ENCODE results near the gene PALLD.

Gene PALLD

GRCh38 chr4:168735735-168736134 is 238.9 kb downstream of the PALLD start:
- no peak overlapping the region for H3K4me3 ChIP-seq (ENCODE audit: low read depth, low read length)
- no peak for TF ChIP-seq CTCF (IDR thresholded peaks at IDR 0.05; ENCODE audit: low read depth, low read length)

DNA sequence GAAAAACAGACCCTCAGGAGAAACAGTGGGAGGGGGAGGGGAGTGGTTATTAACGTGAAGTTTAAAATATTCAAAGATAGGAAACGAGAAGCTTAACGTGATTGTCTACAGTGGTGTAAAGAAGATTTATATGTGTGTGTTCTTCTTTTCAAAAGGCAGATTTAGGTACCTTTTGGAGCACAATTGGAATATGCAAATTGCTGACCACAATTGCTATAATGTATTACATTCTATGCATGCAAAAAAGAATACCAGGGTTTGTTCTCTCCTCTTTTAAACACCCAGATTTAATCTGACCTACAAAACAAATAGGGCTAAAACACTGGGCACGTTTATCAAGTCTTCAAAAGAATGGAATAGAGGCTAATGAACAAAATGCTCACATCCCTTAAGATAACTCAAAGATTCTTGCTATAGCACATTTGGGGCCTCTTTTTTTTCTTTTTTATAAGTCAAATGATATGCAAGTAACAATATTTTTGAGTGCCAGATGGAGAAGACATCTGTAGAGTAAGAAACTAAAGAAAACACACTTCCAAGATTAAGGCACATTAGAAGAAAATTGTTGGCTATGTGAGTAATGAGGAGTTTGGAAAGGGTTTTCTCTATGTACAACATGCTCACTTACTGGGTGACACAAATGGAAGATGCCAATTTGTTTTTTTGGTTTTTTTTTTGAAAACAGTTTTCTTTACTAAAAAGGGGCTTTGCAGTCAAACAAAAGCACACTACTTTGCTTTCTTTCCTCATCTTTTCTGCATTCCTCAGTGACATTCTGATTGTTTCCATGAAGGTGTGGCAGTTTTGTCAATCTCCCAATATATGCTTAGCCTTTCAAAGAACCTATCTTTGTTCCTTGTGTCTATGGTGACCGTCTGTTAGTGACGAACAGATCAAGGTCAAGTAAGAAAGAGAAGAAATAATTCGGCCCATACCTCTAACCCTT is 240.3 kb downstream of the PALLD start:
- no peak for TF ChIP-seq CTCF (IDR thresholded peaks at IDR 0.05; ENCODE audit: low read depth, low read length)

DNA sequence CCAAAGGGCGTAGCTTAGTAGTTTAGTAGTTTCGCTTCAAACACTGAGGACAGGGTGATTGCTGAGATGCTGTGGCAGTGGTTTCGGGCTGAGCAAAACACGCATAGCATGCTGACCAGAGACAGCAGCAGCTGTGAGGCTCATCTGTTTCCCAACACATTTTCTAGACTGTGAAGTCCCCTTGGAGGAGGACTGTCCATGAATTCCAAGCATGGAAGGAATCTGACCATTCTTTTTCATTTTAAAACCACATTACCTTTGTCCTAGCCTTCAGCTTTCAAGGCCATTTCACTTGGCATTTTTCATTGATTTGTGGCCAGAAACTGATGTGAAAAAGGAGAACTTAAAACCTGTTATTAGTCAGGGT is 240.9 kb downstream of the PALLD start:
- no peak overlapping the region for H3K4me3 ChIP-seq (ENCODE audit: low read depth, low read length)
- no peak for TF ChIP-seq CTCF (IDR thresholded peaks at IDR 0.05; ENCODE audit: low read depth, low read length)

More for the DNA sequence above, 240.3 kb downstream of the PALLD start:
- H3K4me3 ChIP-seq (ENCODE audit: low read depth, low read length) = no peak overlapping the region

DNA sequence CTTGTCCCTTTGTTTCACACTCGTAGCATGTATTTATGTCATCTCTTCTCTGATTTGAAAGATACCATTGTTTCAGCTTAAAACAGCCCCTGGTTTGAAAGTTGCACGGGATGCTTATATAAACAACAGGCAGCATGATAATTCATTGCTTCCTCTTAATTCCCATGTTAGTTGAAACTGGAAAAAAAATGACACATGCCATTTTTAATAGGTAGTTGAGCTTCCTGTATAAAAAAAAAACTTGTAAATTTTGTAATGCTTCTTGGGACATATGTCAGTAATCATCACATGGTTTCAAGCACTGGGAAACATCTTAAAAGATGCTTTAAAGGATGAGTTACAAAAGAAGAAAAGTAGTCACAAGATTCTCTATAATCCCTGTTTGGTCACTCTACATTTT is 243.0 kb downstream of the PALLD start:
- TF ChIP-seq CTCF (IDR thresholded peaks at IDR 0.05; ENCODE audit: low read depth, low read length) = no peak
- no peak overlapping the region for H3K4me3 ChIP-seq (ENCODE audit: low read depth, low read length)

DNA sequence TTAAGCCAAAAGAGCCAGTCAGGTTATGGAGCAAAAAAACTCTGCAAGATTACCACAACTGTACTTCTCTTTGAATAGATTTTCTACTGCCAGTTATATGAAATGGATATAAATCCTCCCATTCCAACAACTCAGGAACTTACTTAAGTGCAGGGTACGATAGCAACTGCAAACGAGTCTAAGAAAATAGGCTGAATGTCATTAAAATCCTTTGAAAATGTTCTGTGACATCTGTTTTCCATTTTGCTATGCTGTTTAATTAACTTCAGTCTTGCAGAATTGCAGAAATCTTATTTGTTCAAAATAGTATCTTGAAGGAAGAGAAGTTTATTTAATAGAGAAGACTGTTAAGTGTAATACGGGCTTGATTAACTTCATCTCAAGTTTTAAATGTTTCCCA is 243.8 kb downstream of the PALLD start:
- no peak overlapping the region for H3K4me3 ChIP-seq (ENCODE audit: low read depth, low read length)

DNA sequence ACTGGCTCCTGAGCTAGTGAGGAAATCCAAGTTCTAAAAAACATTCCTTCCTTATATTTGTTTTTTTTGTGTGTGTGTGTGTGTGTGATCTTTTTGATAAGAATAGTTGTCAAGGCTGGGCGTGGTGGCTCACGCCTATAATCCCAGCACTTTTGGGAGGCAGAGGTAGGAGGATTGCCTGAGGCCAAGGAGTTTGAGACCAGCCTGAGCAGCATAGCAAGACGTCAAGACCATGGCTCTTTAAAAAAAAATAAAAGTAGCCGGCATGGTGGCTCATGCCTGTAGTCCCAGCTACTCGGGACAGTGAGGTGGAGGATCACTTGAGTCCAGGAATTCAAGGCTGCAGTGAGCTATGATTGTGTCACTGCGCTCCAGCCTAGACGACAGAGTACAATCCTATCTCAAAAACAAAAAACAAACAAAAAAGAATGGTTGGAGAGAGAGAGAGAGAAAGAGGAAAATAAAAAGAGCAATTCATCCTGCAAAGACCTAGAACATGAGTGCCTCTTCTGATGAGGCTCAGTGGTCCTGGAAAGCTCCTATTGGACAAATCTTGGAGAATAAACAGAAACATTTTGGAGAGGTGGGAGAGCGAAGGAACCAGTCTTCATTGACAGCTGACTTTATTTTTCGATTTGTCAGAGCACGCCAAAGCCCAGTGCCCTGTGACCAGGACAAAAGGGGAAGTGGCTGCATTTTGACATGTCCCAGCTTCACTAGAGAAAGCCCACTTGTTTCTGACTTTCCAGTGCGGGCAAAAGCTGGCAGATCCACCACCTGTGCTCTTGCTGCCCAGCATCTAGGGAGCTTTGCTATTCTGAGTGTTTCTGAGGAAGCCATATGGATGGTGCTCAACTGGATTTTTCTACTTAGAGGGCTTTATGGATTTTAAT is 244.7 kb downstream of the PALLD start:
- H3K4me3 ChIP-seq (ENCODE audit: low read depth, low read length) = no peak overlapping the region
- TF ChIP-seq CTCF (IDR thresholded peaks at IDR 0.05; ENCODE audit: low read depth, low read length) = no peak

More for the DNA sequence above, 243.8 kb downstream of the PALLD start:
- no peak for TF ChIP-seq CTCF (IDR thresholded peaks at IDR 0.05; ENCODE audit: low read depth, low read length)

Data from WI38 (cell line).